ENCODE data around the gene VKORC1.

- TF ChIP-seq SMC3 (IDR thresholded peaks at IDR 0.05; ENCODE audit: low read depth, low read length) = no peak
- no peak for TF ChIP-seq CTCF (conservative IDR thresholded peaks at IDR 0.05; ENCODE audit: low read depth, low read length)
- no peak for TF ChIP-seq RAD21 (IDR thresholded peaks at IDR 0.05; ENCODE audit: low read length)
- no peak for TF ChIP-seq USF2 (IDR thresholded peaks at IDR 0.05; ENCODE audit: low read depth, low read length)
- no peak for TF ChIP-seq POLR2A (IDR thresholded peaks at IDR 0.05; ENCODE audit: low read depth, low read length)
- TF ChIP-seq BHLHE40 (IDR thresholded peaks at IDR 0.05; ENCODE audit: low read depth, low read length) = no peak
- TF ChIP-seq CHD1 (IDR thresholded peaks at IDR 0.05; ENCODE audit: low read depth, low read length) = no peak
- no peak for TF ChIP-seq NFE2L2 (IDR thresholded peaks at IDR 0.05; ENCODE audit: low read depth, low read length)
These were observed 7.1 kb downstream of the VKORC1 start for GRCh38 chr16:31087481-31087880.
